SIG-M5 treated with dmso at 0.1 percent for 504 hours (cell line): ENCODE results near the gene ATP6V0E2.
"Not testable (repeated sequence)": the region's sequence is repeated elsewhere in the genome, so short reads cannot be mapped to it uniquely, and the experiment has no call there.

Experiments used
- DNase-seq: peaks from one replicate; lab custom pipeline; 2025; ENCODE audit not compliant: unreplicated experiment; lab: John Stamatoyannopoulos, UW

Gene ATP6V0E2

DNA sequence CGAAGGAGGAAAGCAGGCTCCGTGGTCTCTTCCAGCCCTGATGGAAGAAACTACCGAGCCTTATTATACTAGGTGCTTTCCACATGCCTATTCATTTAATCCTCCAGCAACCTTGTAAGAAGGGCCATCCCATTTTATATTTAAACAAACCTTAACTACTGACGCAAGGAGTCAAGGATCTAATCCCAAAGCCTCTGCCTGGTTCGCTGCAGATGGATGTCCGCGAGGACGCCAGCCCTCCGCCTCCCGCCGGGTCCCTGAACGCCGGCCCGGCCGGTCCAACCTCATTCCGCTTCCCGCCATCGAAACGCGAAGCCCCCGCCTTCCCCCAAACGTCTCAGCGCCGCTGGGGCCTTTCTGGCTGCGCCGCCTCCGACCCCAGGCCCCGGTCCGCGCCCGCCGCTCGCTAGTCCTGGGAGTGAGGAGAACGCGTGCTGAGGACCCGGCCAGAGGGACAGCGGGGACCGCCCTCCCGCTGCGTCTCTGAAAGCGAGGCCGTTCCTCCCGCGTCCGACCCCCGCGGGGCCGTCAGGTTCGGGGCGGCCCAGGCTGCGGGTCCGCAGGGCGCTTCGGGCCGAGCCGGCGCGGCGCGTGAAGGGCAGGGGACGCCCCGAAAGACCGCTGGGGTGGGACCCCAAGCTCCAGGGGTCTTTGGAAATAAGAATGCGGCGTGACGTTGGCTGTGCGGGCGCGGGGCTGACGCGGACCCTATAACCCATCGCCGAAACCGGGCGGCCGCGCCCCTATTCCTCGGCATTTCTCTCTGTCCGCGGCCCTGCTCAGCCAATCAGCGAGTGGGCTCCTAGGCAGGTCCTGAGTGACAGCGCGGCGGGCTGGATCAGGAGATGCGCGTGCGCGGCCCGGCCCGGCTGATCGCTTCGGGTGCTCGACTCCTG is at the start of gene ATP6V0E2:
Gene ATP6V0E2 (plus strand): TSS at position 896 of the 896 bp plus-strand sequence. CDS start 97 bp downstream, outside the sequence.
- DNase-seq = peak; percentile 88

DNA sequence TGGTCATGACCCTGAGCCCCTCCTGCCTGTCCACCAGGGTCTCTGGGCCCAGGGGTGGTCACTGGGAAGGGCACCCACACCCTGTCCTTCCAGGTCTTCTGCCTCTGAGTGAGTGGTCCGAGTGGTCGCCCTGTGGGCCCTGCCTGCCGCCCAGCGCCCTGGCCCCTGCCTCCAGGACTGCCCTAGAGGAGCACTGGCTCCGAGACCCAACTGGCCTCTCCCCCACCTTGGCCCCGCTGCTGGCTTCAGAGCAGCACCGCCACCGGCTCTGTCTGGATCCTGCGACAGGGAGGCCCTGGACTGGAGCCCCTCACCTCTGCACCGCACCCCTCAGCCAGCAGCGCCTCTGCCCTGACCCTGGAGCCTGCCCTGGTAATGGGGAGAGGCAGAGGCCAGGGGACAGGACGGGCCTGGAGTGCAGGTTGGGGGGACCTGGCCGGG is 49.4 kb upstream of the ATP6V0E2 start:
- no peak for DNase-seq

DNA sequence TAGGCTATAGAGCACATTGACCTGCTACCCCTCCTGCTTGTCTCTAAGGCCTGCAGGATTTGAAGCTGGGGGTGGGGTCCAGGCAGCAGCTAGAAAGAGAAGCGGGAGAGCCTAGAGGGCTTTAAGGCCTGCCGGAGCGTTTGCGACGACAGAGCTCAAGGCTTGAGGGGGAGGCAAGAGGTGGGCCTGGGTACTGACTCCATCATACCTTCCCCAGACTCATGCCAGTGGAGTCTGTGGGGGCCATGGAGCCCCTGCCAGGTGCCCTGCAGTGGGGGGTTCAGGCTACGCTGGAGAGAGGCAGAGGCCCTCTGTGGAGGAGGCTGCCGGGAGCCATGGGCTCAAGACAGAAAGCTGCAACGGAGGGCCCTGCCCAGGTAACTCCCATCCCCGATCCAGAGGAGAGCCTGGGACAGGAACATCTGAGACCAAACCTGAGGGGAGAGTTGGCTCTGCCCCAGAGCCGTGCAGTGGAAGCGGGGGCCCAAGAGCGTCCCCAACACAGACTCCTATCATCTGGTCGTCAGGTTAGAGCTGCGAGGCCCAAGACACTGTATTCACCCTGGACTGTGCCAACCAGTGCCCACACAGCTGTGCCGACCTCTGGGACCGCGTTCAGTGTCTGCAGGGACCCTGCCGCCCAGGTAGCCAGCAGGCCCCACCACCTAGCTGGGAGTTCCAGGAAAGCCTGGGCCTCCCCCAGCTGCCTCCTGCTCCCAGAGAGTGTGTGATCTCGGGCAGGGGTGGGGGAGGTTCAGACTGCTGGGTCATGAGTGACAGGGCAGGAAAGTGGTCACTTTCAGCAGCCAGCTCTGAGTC is 48.8 kb upstream of the ATP6V0E2 start:
- DNase-seq = no peak

DNA sequence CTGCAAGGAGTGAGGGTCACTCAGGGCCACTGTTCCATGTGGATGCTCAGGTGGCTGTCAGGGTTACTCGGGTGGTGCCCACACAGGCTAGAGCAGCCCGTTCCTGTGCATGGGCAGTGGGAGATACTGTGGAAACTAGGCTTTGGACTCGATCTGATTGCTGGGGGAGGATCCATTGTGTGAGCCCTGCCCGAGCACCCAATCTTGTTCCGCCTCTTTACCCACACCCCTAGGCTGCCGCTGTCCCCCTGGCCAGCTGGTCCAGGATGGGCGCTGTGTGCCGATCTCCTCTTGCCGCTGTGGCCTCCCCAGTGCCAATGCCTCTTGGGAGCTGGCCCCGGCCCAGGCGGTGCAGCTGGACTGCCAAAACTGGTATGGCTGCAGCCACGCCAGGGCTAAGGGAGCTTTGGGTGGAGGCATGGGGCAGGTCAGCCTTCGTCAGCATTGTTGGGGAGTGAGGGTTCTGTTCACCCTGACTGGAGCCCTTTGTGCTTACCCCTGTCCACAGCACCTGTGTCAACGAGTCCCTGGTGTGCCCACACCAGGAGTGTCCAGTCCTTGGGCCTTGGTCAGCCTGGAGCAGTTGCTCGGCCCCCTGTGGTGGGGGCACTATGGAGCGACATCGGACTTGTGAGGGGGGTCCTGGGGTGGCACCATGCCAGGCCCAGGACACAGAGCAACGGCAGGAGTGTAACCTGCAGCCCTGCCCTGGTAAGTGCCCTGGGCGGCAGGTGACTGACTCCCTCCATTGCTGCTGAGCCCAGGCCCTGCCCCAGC is 48.0 kb upstream of the ATP6V0E2 start:
- DNase-seq = no peak

DNA sequence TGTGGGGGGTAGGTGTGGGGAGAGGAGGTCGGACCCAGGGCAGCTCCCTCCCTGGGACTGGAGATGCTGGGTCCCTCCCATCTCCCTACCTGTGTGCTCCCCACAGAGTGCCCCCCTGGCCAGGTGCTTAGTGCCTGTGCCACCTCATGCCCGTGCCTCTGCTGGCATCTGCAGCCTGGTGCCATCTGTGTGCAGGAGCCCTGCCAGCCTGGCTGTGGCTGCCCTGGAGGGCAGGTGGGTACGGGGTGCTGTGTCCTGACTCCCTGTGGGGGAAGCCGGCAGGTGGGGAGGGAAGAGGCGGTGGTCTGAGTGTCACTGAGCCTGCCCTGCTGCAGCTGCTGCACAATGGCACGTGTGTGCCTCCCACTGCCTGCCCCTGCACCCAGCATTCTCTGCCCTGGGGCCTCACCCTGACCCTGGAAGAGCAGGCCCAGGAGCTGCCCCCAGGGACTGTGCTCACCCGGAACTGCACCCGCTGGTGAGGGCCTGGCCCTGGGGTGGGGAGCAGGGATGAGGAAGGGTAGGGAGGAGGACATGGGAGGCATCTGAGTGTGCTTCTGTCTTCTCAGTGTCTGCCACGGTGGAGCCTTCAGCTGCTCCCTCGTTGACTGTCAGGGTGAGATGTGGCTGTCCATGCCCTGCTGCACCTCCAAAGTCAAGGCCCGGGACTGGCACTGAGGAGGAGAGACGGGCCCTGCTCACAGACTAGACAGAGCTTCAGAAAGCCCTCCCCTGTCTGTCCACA is 47.3 kb upstream of the ATP6V0E2 start:
- DNase-seq = no peak

DNA sequence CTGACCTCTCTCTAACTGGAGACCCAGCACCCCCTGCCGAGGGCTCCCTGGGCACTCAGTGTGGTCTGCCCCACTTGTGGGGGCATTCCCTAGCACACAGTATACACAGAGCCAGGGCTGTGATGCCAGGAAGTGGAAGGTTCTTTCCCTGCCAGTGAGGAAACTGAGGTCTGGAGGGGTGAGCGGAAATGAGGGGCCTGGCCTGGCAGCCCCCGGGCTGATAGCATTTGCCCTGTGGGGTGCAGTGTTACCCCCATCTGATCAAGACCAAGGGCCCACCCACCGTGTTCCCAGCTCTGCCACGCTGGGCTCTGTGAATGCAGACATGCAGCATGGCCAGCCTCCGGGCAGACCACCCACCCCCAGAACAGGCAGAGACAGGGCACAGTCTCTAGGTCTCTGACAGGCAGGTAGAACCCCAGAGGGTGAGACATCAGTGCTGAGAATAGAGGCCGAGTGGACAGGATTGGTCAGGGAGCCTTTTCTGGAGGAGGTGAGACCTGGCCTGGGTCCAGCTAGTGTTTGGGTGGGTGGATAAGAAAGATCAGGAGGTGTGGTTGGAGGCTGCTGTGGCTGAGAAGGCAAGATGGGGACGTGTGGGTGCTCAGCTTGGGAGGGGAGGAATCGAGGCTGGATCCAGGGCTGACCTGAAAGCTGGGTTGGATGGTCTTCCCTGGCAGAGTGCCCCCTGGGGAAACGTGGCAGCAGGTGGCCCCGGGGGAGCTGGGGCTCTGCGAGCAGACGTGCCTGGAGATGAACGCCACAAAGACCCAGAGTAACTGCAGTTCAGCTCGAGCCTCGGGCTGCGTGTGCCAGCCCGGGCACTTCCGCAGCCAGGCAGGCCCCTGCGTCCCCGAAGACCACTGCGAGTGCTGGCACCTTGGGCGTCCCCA is 46.4 kb upstream of the ATP6V0E2 start:
- no peak for DNase-seq

DNA sequence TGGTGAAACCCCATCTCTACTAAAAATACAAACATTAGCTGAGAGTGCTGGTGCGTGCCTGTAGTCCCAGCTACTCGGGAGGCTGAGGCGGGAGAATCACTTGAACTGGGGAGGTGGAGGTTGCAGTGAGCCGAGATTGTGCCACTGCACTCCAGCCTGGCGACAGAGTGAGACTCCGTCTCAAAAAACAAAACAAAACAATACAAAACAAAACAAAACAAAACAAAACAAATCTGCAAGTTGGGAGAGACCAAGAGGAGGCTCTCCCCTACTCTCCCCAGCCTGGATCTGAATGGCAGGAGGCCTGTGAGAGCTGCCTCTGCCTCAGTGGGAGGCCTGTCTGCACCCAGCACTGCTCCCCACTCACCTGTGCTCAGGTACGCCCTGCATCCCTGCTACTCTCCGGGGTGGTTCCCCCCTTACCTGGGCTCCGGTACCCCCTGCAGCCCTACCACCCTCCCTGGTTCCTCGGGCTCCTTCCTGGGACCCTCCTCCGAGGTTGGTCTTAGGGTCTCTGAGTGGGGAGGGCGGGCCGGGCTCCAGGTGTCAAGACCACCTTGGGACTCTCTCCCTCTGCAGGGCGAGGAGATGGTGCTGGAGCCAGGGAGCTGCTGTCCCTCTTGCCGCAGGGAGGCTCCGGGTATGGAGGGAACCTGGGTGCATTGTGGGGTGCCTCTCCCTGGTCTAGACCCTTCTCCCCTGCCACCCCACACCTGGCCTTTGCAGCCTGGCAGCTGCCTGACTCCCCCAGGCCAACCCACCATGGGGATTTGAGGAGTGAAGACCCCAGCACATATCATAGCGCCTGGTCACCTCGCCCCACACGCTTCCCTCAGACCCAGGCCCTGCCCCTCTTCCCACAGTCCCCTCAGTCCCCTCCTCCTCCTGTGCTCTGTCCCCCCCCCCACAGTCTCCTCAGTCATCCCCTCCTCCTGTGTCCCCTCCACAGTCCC is 45.1 kb upstream of the ATP6V0E2 start:
- no peak for DNase-seq

DNA sequence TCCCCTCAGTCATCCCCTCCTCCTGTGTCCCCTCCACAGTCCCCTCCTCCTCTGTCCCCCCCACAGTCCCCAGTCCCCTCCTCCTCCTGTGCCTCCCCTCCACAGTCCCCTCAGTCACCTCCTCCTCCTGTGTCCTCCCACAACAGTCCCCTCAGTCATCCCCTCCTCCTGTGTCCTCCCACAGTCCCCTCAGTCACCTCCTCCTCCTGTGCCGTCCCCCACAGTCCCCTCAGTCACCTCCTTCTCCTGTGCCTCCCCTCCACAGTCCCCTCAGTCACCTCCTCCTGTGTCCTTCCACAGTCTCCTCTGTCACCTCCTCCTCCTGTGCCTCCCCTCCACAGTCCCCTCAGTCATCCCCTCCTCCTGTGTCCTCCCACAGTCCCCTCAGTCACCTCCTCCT is 43.2 kb upstream of the ATP6V0E2 start:
- not testable (repeated sequence) for DNase-seq

DNA sequence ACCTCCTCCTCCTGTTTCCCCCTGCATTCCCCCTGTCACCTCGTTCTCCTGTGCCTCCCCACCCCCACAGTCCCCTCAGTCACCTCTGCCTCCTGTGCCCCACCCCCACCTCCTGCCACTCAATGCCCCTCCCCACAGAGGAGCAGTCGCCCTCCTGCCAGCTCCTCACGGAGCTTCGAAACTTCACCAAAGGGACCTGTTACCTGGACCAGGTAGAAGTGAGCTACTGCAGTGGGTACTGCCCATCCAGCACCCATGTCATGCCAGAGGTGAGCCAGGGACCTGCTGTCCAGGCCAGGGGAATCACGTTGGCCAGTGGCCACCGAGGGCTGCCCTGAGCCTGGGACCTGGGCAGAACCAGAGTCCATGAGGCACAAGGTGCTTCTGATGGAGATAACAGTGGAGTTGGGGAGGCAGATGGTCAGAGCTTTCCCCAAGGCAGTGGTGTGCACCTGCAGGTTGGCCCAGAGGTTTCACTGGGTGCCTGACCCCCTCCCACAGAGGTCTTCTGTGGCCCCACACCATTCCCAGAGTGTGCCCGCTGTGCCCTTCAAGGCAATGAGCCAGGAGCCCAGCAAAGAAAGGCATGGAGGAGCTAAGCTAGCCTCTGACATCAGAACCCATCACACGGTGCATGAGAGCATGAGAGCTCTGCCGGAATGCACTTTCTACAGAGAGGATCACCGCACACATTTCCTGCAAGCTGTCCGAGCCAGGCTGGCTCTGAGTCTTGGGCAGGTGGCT is 42.6 kb upstream of the ATP6V0E2 start:
- no peak for DNase-seq

DNA sequence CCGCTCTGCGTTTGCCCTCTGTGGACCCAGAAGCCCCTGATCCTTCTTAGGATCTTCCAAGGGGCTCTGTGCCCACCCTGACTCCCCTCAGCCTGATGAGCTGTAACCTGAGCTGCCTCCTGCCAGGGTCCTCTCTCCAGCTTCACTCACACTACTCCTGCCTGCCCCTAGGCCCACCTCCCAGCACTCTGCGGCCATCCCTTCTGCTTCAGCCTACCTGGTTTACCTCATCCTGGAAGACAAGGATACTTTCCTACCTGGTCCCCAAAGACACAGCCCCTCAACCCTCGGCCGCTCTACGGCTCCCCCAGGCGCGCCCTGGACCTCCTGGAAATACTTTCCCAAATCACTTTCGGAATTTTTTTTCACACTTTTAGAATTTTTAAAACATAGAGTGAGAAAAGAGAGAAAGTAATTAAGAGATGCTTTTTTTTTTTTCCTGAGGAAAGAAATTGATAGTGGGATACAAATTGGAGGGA is 42.0 kb upstream of the ATP6V0E2 start:
- no peak for DNase-seq

DNA sequence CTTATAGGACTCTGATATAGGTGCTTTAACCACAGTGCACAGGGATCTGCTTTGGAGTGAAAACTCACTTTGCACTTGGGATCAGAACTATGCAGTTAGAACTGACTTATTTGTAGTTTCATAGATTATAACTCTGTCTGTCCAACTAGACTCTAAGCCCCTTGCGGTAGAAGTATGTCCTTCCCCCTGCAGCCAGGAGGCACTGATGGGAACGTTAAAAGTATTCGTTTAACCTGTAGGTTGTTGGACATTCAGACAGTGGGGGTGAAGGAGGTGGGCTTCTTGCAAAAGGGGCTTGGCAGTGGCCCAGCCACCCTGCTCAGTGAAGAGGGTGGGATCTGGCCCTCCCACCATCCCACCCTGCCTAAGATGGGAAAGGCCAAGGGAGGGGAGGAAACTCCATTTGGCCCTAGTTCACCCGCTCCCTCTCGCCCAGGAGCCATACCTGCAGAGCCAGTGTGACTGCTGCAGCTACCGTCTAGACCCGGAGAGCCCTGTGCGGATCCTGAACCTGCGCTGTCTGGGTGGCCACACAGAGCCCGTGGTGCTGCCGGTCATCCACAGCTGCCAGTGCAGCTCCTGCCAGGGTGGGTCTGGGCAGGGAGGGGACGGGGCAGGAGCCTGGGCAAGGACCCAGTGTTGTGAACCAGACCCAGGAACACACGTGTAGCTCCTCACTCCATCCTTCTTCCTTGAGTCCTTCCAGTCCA is 41.3 kb upstream of the ATP6V0E2 start:
- no peak for DNase-seq

DNA sequence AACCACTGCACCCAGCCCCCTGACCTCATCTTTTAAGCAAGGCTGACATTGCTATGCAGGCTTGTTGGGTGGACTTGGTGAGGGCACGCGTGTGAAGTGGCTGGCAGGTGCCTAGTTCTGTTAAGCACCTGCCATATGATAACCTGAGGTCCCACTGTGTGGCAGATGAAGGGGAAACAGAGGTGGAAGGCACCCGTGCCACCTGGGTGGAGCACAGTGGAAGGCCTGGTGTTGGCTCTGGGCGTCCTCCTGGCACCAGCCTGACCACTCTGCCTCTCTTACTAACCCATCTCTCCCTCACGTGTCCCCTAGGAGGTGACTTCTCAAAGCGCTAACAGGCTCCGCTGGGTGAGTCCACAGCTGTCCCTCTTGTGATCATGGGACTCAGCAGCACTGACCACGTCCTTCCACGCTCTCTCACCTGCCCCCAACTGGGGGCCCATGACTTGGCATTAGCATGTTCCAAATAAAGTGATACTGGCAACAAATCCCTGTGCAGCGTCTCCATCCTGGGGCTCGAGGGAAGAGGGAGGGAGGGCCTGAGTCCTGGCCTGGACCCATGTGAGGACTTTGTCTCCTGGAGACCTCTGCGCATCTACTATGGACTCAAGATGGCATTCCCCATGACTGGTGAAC is 40.2 kb upstream of the ATP6V0E2 start:
- DNase-seq = no peak

DNA sequence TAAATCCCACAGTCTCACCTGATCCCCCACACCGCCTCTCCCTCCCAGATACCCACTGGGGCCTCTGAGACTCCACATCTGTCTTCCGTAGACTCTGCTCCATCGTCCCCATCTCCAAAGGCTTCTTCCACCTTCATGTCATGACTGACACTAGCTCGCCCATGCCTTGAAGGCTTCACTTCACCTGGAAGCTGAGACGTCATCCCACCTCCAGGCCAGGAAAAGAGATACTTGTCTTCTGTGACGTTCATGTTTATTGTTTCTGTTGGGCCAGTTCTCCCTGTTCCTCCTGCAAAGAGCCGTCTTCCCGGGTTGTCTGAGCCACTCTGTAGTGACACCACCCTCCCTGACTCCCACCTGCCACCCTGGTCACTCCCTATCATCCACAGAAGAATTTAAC is 39.2 kb upstream of the ATP6V0E2 start:
- no peak for DNase-seq

DNA sequence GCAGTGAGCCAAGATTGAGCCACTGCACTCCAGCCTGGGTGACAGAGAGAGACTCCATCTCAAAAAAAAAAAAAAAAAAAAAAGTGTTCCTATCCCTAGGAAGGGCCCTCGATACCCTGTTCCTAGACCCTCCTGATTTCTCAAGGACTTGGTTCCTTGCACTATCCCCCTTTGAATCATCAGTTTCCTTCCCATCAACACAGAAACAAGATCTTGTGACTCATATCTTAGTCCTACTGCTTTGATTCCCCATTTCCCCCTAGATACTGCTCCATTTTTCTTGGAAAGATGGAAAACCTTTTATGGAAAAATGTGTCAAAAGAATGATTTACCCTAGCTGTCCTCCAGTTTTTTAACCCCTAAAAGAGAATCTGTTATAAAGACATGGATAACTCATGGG is 37.3 kb upstream of the ATP6V0E2 start:
- DNase-seq = no peak

DNA sequence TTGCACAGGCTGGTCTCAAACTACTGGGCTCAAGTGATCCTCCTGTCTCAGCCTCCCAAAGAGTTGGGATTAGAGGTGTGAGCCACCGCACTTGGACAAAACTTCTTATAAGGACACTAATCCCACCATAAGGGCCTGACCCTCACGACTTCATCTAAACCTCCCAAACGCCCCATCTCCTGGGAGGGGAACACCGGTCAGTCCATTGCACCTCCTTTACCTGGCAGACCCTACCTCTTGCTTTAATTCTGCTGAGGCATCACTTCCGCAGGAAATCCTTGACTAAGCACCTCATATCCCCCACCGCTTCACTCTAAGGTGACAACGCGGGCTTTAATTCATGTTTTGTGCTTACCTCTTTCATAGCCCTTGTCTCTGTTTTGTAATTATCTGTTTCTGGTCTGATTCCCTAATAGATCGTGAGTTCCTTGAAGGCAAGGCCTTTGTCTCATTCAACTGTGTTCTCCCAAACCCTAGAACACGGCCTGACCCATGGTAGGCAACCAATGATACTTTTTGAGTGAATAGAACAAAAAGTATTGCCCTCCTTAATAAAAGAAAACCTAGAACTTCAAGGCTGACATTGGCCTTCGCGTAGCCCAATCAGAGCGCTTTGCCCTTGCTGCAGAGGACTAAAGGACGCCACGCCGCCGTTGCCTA is 36.1 kb upstream of the ATP6V0E2 start:
- no peak for DNase-seq
